PC-3 (cell line): ENCODE data around the gene ARHGEF7. TPM values are rescaled to one million over a fixed set of nuclear protein-coding genes. Genes with fewer than 3 reads are reported as not detected.

Experiments used
- ATAC-seq: fragments of 200-7000 bp; cut with Tn5 transposase; 2 replicates; pipeline ENCODE4 v1.9.1; 2020; ENCODE audit warnings: mild to moderate bottlenecking, moderate library complexity
- BruUV-seq: library from RNA; stranded (reverse); fragments of 400-500 nt; replicated peaks from 2 replicates; lab custom pipeline; 2021; lab: Mats Ljungman, UMichigan
- CTCF ChIA-PET: fragments of 300-600 bp; sonication (Branson Sonifier 250); formaldehyde crosslinking; loops from one replicate; lab custom pipeline; 2022; ENCODE audit warnings: antibody characterized with exemption; lab: Charles Lee
- POLR2A ChIA-PET: fragments of 300-600 bp; sonication (Branson Sonifier 250); formaldehyde crosslinking; loops from one replicate; lab custom pipeline; 2022; ENCODE audit warnings: antibody characterized with exemption; ENCODE audit not compliant: unreplicated experiment; lab: Charles Lee
- DNase-seq: peaks from one replicate; pipeline ENCODE4 v3.0.0-alpha.2; 2015
- H2AFZ ChIP-seq: fragments of 300-600 bp; sonication (generic); 2 replicates; pipeline ENCODE4 v1.6.0; 2016; ENCODE audit warnings: antibody characterized with exemption, low read length
- H3F3A ChIP-seq: fragments of 300-600 bp; sonication (generic); one replicate; pipeline ENCODE4 v1.6.0; 2017; ENCODE audit warnings: antibody characterized with exemption, low read length, control low read depth, mild to moderate bottlenecking; ENCODE audit not compliant: unreplicated experiment
- H3K27ac ChIP-seq: fragments of 300-600 bp; sonication (generic); 2 replicates; pipeline ENCODE4 v1.5.1; 2016; ENCODE audit warnings: mild to moderate bottlenecking, low read length
- H3K27me3 ChIP-seq: fragments of 300-600 bp; sonication (generic); 2 replicates; pipeline ENCODE4 v1.6.1; 2016; ENCODE audit warnings: low read length, mixed read lengths
- H3K36me3 ChIP-seq: fragments of 300-600 bp; sonication (generic); 2 replicates; pipeline ENCODE4 v1.6.1; 2016; ENCODE audit warnings: low read depth, mixed run types, low read length, mixed read lengths
- H3K4me1 ChIP-seq: fragments of 300-600 bp; sonication (generic); 2 replicates; pipeline ENCODE4 v1.5.1; 2016; ENCODE audit warnings: low read length; ENCODE audit not compliant: insufficient read depth
- H3K4me2 ChIP-seq: fragments of 300-600 bp; sonication (generic); 2 replicates; pipeline ENCODE4 v1.6.0; 2016; ENCODE audit warnings: low read length
- H3K4me3 ChIP-seq: fragments of 300-600 bp; sonication (generic); 2 replicates; pipeline ENCODE4 v1.5.1; 2016; ENCODE audit warnings: mild to moderate bottlenecking, low read length, mixed read lengths
- H3K79me2 ChIP-seq: fragments of 300-600 bp; sonication (generic); 2 replicates; pipeline ENCODE4 v1.6.1; 2017; ENCODE audit warnings: low read length, mixed read lengths
- H3K9ac ChIP-seq: fragments of 300-600 bp; sonication (generic); 2 replicates; pipeline ENCODE4 v1.6.0; 2016; ENCODE audit warnings: mild to moderate bottlenecking, low read length
- H3K9me2 ChIP-seq: fragments of 300-600 bp; sonication (generic); replicated peaks from 2 replicates; pipeline ENCODE4 v1.6.1; 2016; ENCODE audit warnings: mixed run types, low read length, mixed read lengths
- H3K9me3 ChIP-seq: fragments of 300-600 bp; sonication (generic); 2 replicates; pipeline ENCODE4 v1.6.1; 2016; ENCODE audit warnings: low read length, mixed read lengths
- H4K20me1 ChIP-seq: fragments of 300-600 bp; sonication (generic); 2 replicates; pipeline ENCODE4 v1.6.1; 2016; ENCODE audit warnings: low read length, mixed read lengths
- CTCF ChIP-seq: fragments of 300-600 bp; sonication (generic); conservative IDR thresholded peaks from 2 replicates; pipeline ENCODE4 v1.5.1; 2017; ENCODE audit warnings: antibody characterized with exemption, low read depth, mild to moderate bottlenecking, low read length
- EZH2 ChIP-seq: fragments of 300-600 bp; sonication (generic); IDR thresholded peaks from one replicate; pipeline ENCODE4 v1.6.1; 2017; ENCODE audit warnings: antibody characterized with exemption, mild to moderate bottlenecking, low read length; ENCODE audit not compliant: unreplicated experiment
- EZH2phosphoT487 ChIP-seq: fragments of 300-600 bp; sonication (generic); IDR thresholded peaks from 2 replicates; pipeline ENCODE4 v1.6.1; 2018; ENCODE audit warnings: mild to moderate bottlenecking, antibody characterized with exemption, low read length, borderline replicate concordance
- intact Hi-C: fragments of 100-400 bp; cut with micrococcal nuclease; formaldehyde crosslinking; loops from 2 replicates; pipeline ENCODE4 v1.9.0; 2023
- total RNA-seq: library from RNA; depleted of rRNA; stranded (reverse); fragments of >200 nt; gene quantifications from 2 replicates; pipeline ENCODE4 v1.2.3, GENCODE V29; 2014

ARHGEF7 gene
- total RNA-seq, 1 experiment from 2014 or later: 14.7 TPM

DNA sequence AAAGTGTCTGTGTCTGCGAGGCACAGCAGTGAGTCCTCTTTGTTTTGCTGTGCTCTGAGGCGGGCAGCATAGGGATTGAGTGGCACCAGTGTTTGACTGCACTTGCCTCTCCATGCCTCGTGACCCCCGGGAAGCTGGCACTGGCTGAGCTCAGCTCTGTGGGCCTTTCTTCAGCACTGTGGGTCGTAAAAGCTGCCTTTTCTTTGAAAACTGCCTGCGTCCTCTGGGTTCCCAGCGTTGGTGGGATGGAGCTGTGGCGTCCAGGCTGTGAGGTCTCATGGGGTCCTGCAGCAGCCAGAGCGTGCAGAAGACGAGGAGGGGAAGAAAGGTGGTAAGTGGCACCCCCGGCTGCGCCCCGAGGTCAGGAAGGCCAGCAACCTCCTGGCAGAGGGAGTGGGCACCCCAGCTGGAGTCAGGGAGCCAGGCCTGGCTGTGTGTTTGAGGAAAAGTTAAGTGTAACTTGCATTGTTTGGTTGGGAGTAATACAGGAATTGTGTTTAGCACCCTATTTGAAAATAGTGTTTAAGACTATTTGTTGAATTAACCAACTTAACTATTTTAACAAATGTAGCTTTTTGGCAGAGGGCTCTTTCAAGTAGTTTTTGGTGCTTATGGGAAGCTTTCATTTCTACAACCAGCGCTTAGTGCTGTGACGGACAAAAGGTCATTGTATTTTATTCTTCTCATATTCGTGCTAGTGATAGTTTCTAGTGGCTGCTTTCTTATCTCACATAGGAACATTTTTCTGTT is 126.1 kb downstream of the ARHGEF7 start:
- POLR2A ChIA-PET: no interaction called here
- intact Hi-C loops: no loop called here
- no peaks in the 10 kb centered on the region for H4K20me1 ChIP-seq

GRCh38 chr13:111241862-111242261 is 126.8 kb downstream of the ARHGEF7 start:
- Histone ChIP-seq H3K4me2 (no peak overlapping the region), H3K27ac (no peak overlapping the region), H3K9me2 (no peaks in the 10 kb centered on the region), H4K20me1 (no peaks in the 10 kb centered on the region), H3K9me3 (no peaks in the 10 kb centered on the region), H3F3A (no peaks in the 10 kb centered on the region), H3K4me3 (no peak overlapping the region), H3K36me3 (peaks cover 7% of the 10 kb centered on the region; the same call in 1 of the 2 replicates), H2AFZ (no peak overlapping the region), H3K27me3 (no peaks in the 10 kb centered on the region), H3K79me2 (no peaks in the 10 kb centered on the region), H3K9ac (no peak overlapping the region), H3K4me1 (no peaks in the 10 kb centered on the region)
- no peak for ATAC-seq
- intact Hi-C loops: no loop called here
- ChIA-PET CTCF (interaction anchor here (0.6 kb wide), 1 partner anchor 202 kb away, joined by 5 read pairs; no protein-coding TSS in a partner anchor), POLR2A (no interaction called here)
- DNase-seq: no peak
- no TSS peak for BruUV-seq
- TF ChIP-seq EZH2phosphoT487 (no peak), EZH2 (no peak), CTCF (no peak)

More for the DNA sequence above, 126.1 kb downstream of the ARHGEF7 start:
- Histone ChIP-seq H3K4me2 (no peak overlapping the region), H3K27ac (no peak overlapping the region), H3K9ac (no peak overlapping the region), H3K9me3 (no peaks in the 10 kb centered on the region), H3K36me3 (peaks cover 7% of the 10 kb centered on the region; the same call in 1 of the 2 replicates), H3K79me2 (no peaks in the 10 kb centered on the region), H3F3A (no peaks in the 10 kb centered on the region), H3K4me1 (no peaks in the 10 kb centered on the region), H3K27me3 (no peaks in the 10 kb centered on the region), H3K4me3 (no peak overlapping the region), H3K9me2 (no peaks in the 10 kb centered on the region), H2AFZ (no peak overlapping the region)
- ATAC-seq (no peak), DNase-seq (no peak)
- BruUV-seq: no TSS peak
- no peak for TF ChIP-seq EZH2
- TF ChIP-seq CTCF: no peak
- TF ChIP-seq EZH2phosphoT487: no peak
- CTCF ChIA-PET: interaction anchor here (0.6 kb wide), 1 partner anchor 203 kb away, joined by 5 read pairs; no protein-coding TSS in a partner anchor

- no peak overlapping the region for H3K4me2 ChIP-seq
These were observed 127.5 kb downstream of the ARHGEF7 start for GRCh38 chr13:111242585-111242984.

More at GRCh38 chr13:111242585-111242984, 127.5 kb downstream of the ARHGEF7 start:
- no peaks in the 10 kb centered on the region for H3F3A ChIP-seq
- no peaks in the 10 kb centered on the region for H3K79me2 ChIP-seq
- no peak overlapping the region for H2AFZ ChIP-seq
- no peaks in the 10 kb centered on the region for H3K9me2 ChIP-seq
- TF ChIP-seq EZH2 (no peak), CTCF (no peak), EZH2phosphoT487 (no peak)
- H3K4me1 ChIP-seq: no peaks in the 10 kb centered on the region
- no peaks in the 10 kb centered on the region for H4K20me1 ChIP-seq
- no peak overlapping the region for H3K27ac ChIP-seq
- ATAC-seq (no peak), DNase-seq (no peak)
- no peaks in the 10 kb centered on the region for H3K9me3 ChIP-seq
- H3K36me3 ChIP-seq: peaks cover 7% of the 10 kb centered on the region; the same call in 1 of the 2 replicates
- no peak overlapping the region for H3K4me3 ChIP-seq
- ChIA-PET POLR2A (no interaction called here), CTCF (no interaction called here)
- BruUV-seq: no TSS peak
- no peak overlapping the region for H3K9ac ChIP-seq
- no peaks in the 10 kb centered on the region for H3K27me3 ChIP-seq
- intact Hi-C loops: no loop called here
